Measurements from ENCODE around the gene IL1RL2. TPM values are rescaled to one million over a fixed set of nuclear protein-coding genes. Genes with fewer than 3 reads are reported as not detected.

IL1RL2 gene
- total RNA-seq, 1 experiment from 2014 or later: not detected

GRCh38 chr2:102191501-102191900 lies 4.7 kb downstream of the IL1RL2 start:
- no TSS peak for BruUV-seq (replicated peaks)
- no peak for TF ChIP-seq POLR2AphosphoS5 (IDR thresholded peaks at IDR 0.05; ENCODE audit: low read depth, low read length)
- no peak for TF ChIP-seq SIN3A (IDR thresholded peaks at IDR 0.05; ENCODE audit: borderline replicate concordance, insufficient read depth, low read depth, low read length)
- TF ChIP-seq CTCF (IDR thresholded peaks at IDR 0.05): no peak
- no peak for TF ChIP-seq TCF7L2 (IDR thresholded peaks at IDR 0.05; ENCODE audit: low read depth, low read length)
- TF ChIP-seq REST (IDR thresholded peaks at IDR 0.05; ENCODE audit: insufficient read depth in 1 of 2, low read depth in 2 of 2, low read length in 1 of 2): no peak
- POLR2A ChIA-PET: no interaction called here
- intact Hi-C loops (cut with micrococcal nuclease; ENCODE audit: unreplicated experiment) (no loop called here), in situ Hi-C loops (cut with HindIII; ENCODE audit: low pct_unique_long_range_greater_than_20kb, low sequenced_read_pairs) (no loop called here)
- CTCF ChIA-PET: no interaction called here
- Histone ChIP-seq H3K4me1 (ENCODE audit: control insufficient read depth, insufficient read depth, low read length) (no peaks in the 10 kb centered on the region), H3K4me3 (ENCODE audit: low read depth in 2 of 2, low read length in 2 of 2) (no peak overlapping the region), H3K9me3 (ENCODE audit: control insufficient read depth, insufficient read depth, low read depth, low read length) (no peaks in the 10 kb centered on the region), H3K36me3 (ENCODE audit: control insufficient read depth, insufficient read depth, low read length) (no peaks in the 10 kb centered on the region), H3K27me3 (ENCODE audit: control insufficient read depth, insufficient read depth, low read length) (no peaks in the 10 kb centered on the region), H3K27ac (ENCODE audit: low read length) (no peak overlapping the region)
- no peak for ATAC-seq
- DNase-seq (ENCODE audit: low read depth, low spot score): no peak

- no TSS peak for BruUV-seq (replicated peaks)
- no peak for ATAC-seq
- no peaks in the 10 kb centered on the region for H3K36me3 ChIP-seq (ENCODE audit: control insufficient read depth, insufficient read depth, low read length)
- in situ Hi-C loops (cut with HindIII; ENCODE audit: low pct_unique_long_range_greater_than_20kb, low sequenced_read_pairs): no loop called here
- no peak overlapping the region for H3K4me3 ChIP-seq (ENCODE audit: low read depth in 2 of 2, low read length in 2 of 2)
- no peaks in the 10 kb centered on the region for H3K4me1 ChIP-seq (ENCODE audit: control insufficient read depth, insufficient read depth, low read length)
- ChIA-PET CTCF (no interaction called here), POLR2A (no interaction called here)
- intact Hi-C loops (cut with micrococcal nuclease; ENCODE audit: unreplicated experiment): no loop called here
- no peaks in the 10 kb centered on the region for H3K27me3 ChIP-seq (ENCODE audit: control insufficient read depth, insufficient read depth, low read length)
- no peak for DNase-seq (ENCODE audit: low read depth, low spot score)
- no peaks in the 10 kb centered on the region for H3K9me3 ChIP-seq (ENCODE audit: control insufficient read depth, insufficient read depth, low read depth, low read length)
- H3K27ac ChIP-seq (ENCODE audit: low read length): no peak overlapping the region
- no peak for TF ChIP-seq CTCF (IDR thresholded peaks at IDR 0.05)
- TF ChIP-seq TCF7L2 (IDR thresholded peaks at IDR 0.05; ENCODE audit: low read depth, low read length): no peak
- TF ChIP-seq POLR2AphosphoS5 (IDR thresholded peaks at IDR 0.05; ENCODE audit: low read depth, low read length): no peak
- TF ChIP-seq SIN3A (IDR thresholded peaks at IDR 0.05; ENCODE audit: borderline replicate concordance, insufficient read depth, low read depth, low read length): no peak
- no peak for TF ChIP-seq REST (IDR thresholded peaks at IDR 0.05; ENCODE audit: insufficient read depth in 1 of 2, low read depth in 2 of 2, low read length in 1 of 2)
Observed at GRCh38 chr2:102193074-102193473, 6.3 kb downstream of the IL1RL2 start.
